NT2/D1 (cell line): Measurements from ENCODE around the gene FBXO28.

Experiments used
- SUZ12 ChIP-seq: IDR thresholded peaks from 2 replicates; pipeline ENCODE4 v1.6.1; 2011; ENCODE audit not compliant: insufficient read length, insufficient read depth; ENCODE audit errors: extremely low read depth
- YY1 ChIP-seq: IDR thresholded peaks from 2 replicates; pipeline ENCODE4 v1.6.1; 2011; ENCODE audit not compliant: insufficient read length, insufficient read depth
- ZNF274 ChIP-seq: IDR thresholded peaks from 2 replicates; pipeline ENCODE4 v1.6.1; 2011; ENCODE audit warnings: mild to moderate bottlenecking, low read depth, low read length

GRCh38 chr1:224151117-224151516, 37.2 kb downstream of the FBXO28 start:
- TF ChIP-seq YY1 = no peak
- no peak for TF ChIP-seq ZNF274
- TF ChIP-seq SUZ12 = no peak
